Glutamatergic neuron (in vitro differentiated cells): ENCODE data around the gene KLLN. TPM values are rescaled to one million over a fixed set of nuclear protein-coding genes. Genes with fewer than 3 reads are reported as not detected.
"Not testable (repeated sequence)": the region's sequence is repeated elsewhere in the genome, so short reads cannot be mapped to it uniquely, and the experiment has no call there.

Experiments used
- DNase-seq: peaks from one replicate; pipeline ENCODE4 v3.0.0; 2022
- H3K27ac Mint-ChIP-seq: one replicate; pipeline ENCODE4 v1.8.0; 2020; ENCODE audit warnings: mild to moderate bottlenecking, mixed read lengths, inconsistent platforms; ENCODE audit not compliant: unreplicated experiment
- H3K27me3 Mint-ChIP-seq: one replicate; pipeline ENCODE4 v1.8.0; 2020; ENCODE audit warnings: mild to moderate bottlenecking, moderate library complexity, mixed read lengths, inconsistent platforms; ENCODE audit not compliant: unreplicated experiment
- H3K36me3 Mint-ChIP-seq: one replicate; pipeline ENCODE4 v1.8.0; 2020; ENCODE audit warnings: mild to moderate bottlenecking, mixed read lengths, inconsistent platforms; ENCODE audit not compliant: unreplicated experiment
- H3K4me1 Mint-ChIP-seq: one replicate; pipeline ENCODE4 v1.8.0; 2020; ENCODE audit warnings: mild to moderate bottlenecking, low read depth, mixed read lengths, inconsistent platforms; ENCODE audit not compliant: unreplicated experiment
- H3K4me3 Mint-ChIP-seq: one replicate; pipeline ENCODE4 v1.8.0; 2020; ENCODE audit warnings: mild to moderate bottlenecking, mixed read lengths, inconsistent platforms; ENCODE audit not compliant: unreplicated experiment
- H3K9me3 Mint-ChIP-seq: one replicate; pipeline ENCODE4 v1.8.0; 2020; ENCODE audit warnings: mild to moderate bottlenecking, moderate library complexity, mixed read lengths, inconsistent platforms; ENCODE audit not compliant: unreplicated experiment
- CTCF ChIP-seq: fragments of 200-600 bp; sonication (generic); IDR thresholded peaks from one replicate; pipeline ENCODE4 v1.5.0; 2021; ENCODE audit not compliant: partially characterized antibody, unreplicated experiment
- total RNA-seq: library from RNA; stranded (reverse); fragmentation: NEBNext Ultra II Directional; extraction: Animal tissue kit (Norgen Biotek cat#: 25700); gene quantifications from one replicate; pipeline ENCODE4 v1.2.1, GENCODE V29; 2021; ENCODE audit not compliant: unreplicated experiment

KLLN gene
- total RNA-seq, 1 donor from 2014 or later, result 0.27 TPM

DNA sequence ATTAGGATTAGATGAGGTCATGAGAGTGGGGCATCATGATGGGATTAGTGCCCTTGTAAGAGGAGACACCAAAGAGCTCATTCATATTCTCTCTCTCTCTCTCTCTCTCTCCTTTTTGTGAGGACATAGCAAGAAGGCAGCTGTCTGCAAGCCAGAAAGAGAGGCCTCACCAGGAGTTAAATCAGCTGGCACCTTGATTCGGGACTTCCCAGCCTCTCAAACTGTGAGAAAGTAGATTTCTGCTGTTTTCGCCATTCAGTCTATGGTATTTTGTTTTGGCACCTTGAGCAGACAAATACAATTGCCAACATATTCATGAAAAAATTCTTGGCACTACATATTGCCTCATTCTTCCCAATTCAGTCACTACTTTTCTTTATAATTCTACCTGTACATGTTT is 24.7 kb downstream of the KLLN start:
- Mint-ChIP-seq H3K4me3 (no peak overlapping the region), H3K36me3 (no peaks in the 10 kb centered on the region), H3K9me3 (no peaks in the 10 kb centered on the region), H3K4me1 (no peaks in the 10 kb centered on the region), H3K27me3 (no peaks in the 10 kb centered on the region), H3K27ac (no peak overlapping the region)
- DNase-seq, result no peak
- no peak for TF ChIP-seq CTCF

DNA sequence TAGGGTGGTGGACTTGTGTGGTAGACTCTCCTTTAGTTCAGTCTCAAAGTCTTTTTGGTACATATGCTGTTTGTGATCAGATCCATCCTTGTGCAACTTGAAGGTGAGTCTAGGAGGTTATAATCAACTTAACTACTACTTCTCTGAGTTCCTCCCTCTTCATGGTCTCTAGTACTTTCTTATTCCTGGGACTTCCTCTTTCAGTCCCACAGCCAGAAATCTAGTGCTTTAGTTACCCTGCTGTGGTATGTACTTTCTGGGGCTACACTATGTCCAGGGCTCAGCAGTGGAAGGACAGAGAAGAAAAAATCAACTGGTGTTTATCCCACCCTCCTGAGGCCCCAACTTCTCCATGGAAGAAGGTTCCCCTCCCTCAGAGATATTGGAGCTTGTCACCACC is 25.9 kb downstream of the KLLN start:
- no peaks in the 10 kb centered on the region for H3K9me3 Mint-ChIP-seq
- no peak overlapping the region for H3K4me3 Mint-ChIP-seq
- no peaks in the 10 kb centered on the region for H3K27me3 Mint-ChIP-seq
- no peak for TF ChIP-seq CTCF
- no peak for DNase-seq
- no peaks in the 10 kb centered on the region for H3K36me3 Mint-ChIP-seq
- H3K4me1 Mint-ChIP-seq, result no peaks in the 10 kb centered on the region
- no peak overlapping the region for H3K27ac Mint-ChIP-seq

- Mint-ChIP-seq H3K9me3 (no peaks in the 10 kb centered on the region), H3K27me3 (no peaks in the 10 kb centered on the region), H3K27ac (no peak overlapping the region), H3K4me3 (no peak overlapping the region), H3K36me3 (no peaks in the 10 kb centered on the region), H3K4me1 (no peaks in the 10 kb centered on the region)
- no peak for TF ChIP-seq CTCF
- DNase-seq, result no peak
Measured at GRCh38 chr10:87836098-87836497, 27.2 kb downstream of the KLLN start.

DNA sequence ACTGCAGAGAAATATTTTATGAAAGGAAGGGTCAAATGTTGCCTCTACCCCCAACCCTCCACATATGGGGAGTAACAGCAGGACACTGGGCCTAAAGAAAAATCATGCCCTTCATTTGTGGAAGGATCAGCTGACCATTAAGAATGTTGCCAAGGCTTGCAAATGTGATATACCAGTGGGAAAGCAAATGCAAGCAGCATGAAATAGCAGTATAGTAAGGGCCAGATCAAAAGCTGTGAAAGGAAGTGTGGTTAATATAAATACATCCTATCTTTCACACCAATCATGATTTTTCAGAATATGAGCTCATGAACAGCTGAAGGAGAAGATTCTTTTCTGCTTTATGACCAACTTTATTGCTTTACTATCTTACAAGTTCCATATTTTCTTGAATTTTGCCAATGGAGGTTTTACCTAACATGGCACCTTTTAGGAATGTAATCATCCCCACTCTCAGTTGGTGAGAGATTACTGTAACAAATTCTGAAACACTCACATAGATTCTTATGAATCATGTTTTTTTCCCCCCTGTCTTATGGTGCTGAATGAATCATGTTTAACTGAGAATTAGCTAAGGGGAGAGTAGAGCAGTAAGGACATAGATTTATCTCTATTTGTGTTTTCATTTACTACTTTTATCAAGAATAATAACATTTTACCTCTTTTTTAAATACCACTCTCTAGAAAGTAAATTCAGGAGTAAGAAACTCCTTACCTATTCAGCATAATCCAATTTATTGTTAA is 33.2 kb downstream of the KLLN start:
- no peak overlapping the region for H3K27ac Mint-ChIP-seq
- H3K4me3 Mint-ChIP-seq, result no peak overlapping the region
- H3K4me1 Mint-ChIP-seq, result no peaks in the 10 kb centered on the region
- no peaks in the 10 kb centered on the region for H3K9me3 Mint-ChIP-seq
- TF ChIP-seq CTCF, result no peak
- no peaks in the 10 kb centered on the region for H3K36me3 Mint-ChIP-seq
- no peak for DNase-seq
- H3K27me3 Mint-ChIP-seq, result no peaks in the 10 kb centered on the region

DNA sequence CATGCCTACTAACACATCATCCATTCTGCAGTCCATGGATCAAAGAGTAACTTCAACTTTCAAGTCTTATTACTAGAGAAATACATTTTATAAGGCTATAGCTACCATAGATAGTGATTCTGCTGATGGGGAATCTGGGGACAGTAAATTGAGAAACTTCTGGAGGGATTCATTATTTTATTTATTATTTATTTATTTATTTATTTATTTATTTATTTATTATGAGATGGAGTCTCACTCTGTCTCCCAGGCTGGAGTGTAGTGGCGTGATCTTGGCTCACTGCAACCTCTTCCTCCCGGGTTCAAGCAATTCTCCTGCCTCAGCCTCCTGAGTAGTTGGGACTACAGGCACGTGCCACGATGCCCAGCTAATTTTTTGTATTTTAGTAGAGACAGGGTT is 34.3 kb downstream of the KLLN start:
- H3K27me3 Mint-ChIP-seq, H3K27ac Mint-ChIP-seq, H3K4me3 Mint-ChIP-seq, H3K9me3 Mint-ChIP-seq, H3K4me1 Mint-ChIP-seq, H3K36me3 Mint-ChIP-seq, DNase-seq: not testable (repeated sequence)

- H3K36me3 Mint-ChIP-seq, result no peaks in the 10 kb centered on the region
- no peaks in the 10 kb centered on the region for H3K4me1 Mint-ChIP-seq
- H3K27me3 Mint-ChIP-seq, result no peaks in the 10 kb centered on the region
- no peak for DNase-seq
- no peak for TF ChIP-seq CTCF
- no peaks in the 10 kb centered on the region for H3K9me3 Mint-ChIP-seq
- H3K4me3 Mint-ChIP-seq, result no peak overlapping the region
- no peak overlapping the region for H3K27ac Mint-ChIP-seq
Measured at GRCh38 chr10:87827681-87828080, 35.7 kb downstream of the KLLN start.
